AG04450 (cell line): ENCODE results near the gene KLHL15. TPM values are rescaled to one million over a fixed set of nuclear protein-coding genes. Genes with fewer than 3 reads are reported as not detected.

ENCODE experiments used
- CTCF ChIA-PET: fragments of 300-600, 350-600 bp; formaldehyde crosslinking; extraction: SDS; loops from one replicate; lab custom pipeline; 2022; ENCODE audit warnings: antibody characterized with exemption, inconsistent platforms; lab: Charles Lee
- POLR2A ChIA-PET: fragments of 350-600 bp; formaldehyde crosslinking; extraction: SDS; loops from one replicate; lab custom pipeline; 2021; ENCODE audit warnings: antibody characterized with exemption, inconsistent platforms; lab: Yijun Ruan, JAX
- DNase-seq: peaks from one replicate; pipeline ENCODE4 v3.0.0-alpha.2; 2011; ENCODE audit warnings: low read depth, low spot score
- H3K27ac ChIP-seq: one replicate; pipeline ENCODE4 v1.5.1; 2012; ENCODE audit warnings: low read depth, low read length, control low read depth
- H3K27me3 ChIP-seq: one replicate; pipeline ENCODE4 v1.6.0; 2012; ENCODE audit warnings: low read length; ENCODE audit not compliant: control insufficient read depth, insufficient read depth
- H3K4me3 ChIP-seq: 2 replicates; pipeline ENCODE4 v1.5.1; 2011; ENCODE audit warnings: mild to moderate bottlenecking, low read depth, low read length, control low read depth
- H3K9me3 ChIP-seq: 2 replicates; pipeline ENCODE4 v1.5.1; 2012; ENCODE audit warnings: low read length; ENCODE audit not compliant: control insufficient read depth, insufficient read depth
- polyA plus RNA-seq: library from polyadenylated mRNA; depleted of rRNA; stranded (reverse); fragments of >200 nt; gene quantifications from 2 replicates; pipeline ENCODE4 v1.2.3, GENCODE V29; 2011; rRNA removed
- TF ChIP-seq, protein P1 (sequence below): IDR thresholded peaks from 2 replicates; pipeline ENCODE4 v1.5.1; 2011; ENCODE audit warnings: low read depth, low read length, control low read depth, inconsistent platforms

Gene KLHL15
- polyA plus RNA-seq, 1 experiment = 6.2 TPM

DNA sequence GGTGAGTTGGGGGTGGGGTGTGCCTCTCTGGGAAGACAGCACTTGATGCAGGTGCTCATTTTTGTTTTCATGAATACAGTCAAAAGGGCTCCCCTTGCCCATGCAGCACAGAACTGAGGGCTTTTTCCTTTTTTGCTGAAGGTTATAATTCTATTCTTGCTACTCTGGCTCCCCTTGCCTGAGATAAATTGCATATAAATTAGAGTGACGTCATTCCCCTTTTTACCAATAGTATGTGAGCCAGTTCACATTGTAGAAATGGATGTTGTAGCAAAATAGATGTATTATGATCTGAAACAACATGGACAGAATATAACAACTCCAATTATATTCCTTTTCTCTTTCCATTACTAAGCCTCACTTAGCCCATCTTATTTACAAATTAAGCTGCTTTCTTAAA, 90.8 kb downstream of the KLHL15 start:
- CTCF ChIA-PET = no interaction called here
- TF ChIP-seq, protein P1, sequence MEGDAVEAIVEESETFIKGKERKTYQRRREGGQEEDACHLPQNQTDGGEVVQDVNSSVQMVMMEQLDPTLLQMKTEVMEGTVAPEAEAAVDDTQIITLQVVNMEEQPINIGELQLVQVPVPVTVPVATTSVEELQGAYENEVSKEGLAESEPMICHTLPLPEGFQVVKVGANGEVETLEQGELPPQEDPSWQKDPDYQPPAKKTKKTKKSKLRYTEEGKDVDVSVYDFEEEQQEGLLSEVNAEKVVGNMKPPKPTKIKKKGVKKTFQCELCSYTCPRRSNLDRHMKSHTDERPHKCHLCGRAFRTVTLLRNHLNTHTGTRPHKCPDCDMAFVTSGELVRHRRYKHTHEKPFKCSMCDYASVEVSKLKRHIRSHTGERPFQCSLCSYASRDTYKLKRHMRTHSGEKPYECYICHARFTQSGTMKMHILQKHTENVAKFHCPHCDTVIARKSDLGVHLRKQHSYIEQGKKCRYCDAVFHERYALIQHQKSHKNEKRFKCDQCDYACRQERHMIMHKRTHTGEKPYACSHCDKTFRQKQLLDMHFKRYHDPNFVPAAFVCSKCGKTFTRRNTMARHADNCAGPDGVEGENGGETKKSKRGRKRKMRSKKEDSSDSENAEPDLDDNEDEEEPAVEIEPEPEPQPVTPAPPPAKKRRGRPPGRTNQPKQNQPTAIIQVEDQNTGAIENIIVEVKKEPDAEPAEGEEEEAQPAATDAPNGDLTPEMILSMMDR = no peak

DNA sequence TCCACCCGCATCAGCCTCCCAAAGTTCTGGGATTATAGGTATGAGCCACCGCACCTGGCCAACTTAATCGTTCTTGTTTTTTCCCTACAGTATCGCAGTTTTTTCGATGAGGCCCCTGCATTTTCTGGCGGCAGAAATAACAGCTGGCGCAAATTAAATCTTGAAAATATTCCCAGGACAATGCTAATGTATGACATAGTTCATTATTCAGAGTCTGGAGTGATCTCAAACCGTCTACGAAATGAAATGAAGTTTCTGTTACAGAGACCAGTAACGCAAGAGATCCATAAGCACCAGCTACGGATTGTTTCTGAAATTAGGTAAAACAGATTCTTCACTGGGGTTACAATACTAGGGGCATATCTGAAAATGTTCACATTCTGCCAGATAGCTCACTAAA, 91.9 kb downstream of the KLHL15 start:
- POLR2A ChIA-PET = no interaction called here
- Histone ChIP-seq H3K27ac (no peak overlapping the region), H3K4me3 (no peak overlapping the region), H3K27me3 (no peaks in the 10 kb centered on the region), H3K9me3 (no peaks in the 10 kb centered on the region)
- TF ChIP-seq, protein P1 = no peak
- DNase-seq = no peak
- CTCF ChIA-PET = no interaction called here

More for the DNA sequence above, 90.8 kb downstream of the KLHL15 start:
- no peak for DNase-seq
- POLR2A ChIA-PET = no interaction called here
- Histone ChIP-seq H3K4me3 (no peak overlapping the region), H3K27ac (no peak overlapping the region), H3K27me3 (no peaks in the 10 kb centered on the region), H3K9me3 (no peaks in the 10 kb centered on the region)

Other genes with a start within 250 kb of the KLHL15 start
- 151 and 202 TPM in 2 replicates for gene SAT1, start 244.0 kb downstream of the KLHL15 start, polyA plus RNA-seq
- gene APOO, start 119.2 kb downstream of the KLHL15 start, polyA plus RNA-seq = 14.8 and 16.3 TPM in 2 replicates
- gene CXorf58, start 119.2 kb downstream of the KLHL15 start, polyA plus RNA-seq = not detected in 2 replicates
- 117 and 139 TPM in 2 replicates for gene EIF2S3, start 27.8 kb upstream of the KLHL15 start, polyA plus RNA-seq
- 16.2 and 23.1 TPM in 2 replicates for gene ZFX, start 122.5 kb upstream of the KLHL15 start, polyA plus RNA-seq